Right lobe of liver (tissue), 4 donors: ENCODE data around the gene TGM3.

Experiments
- POLR2A ChIP-seq: fragments of 450-650 bp; IDR thresholded peaks from one replicate; pipeline ENCODE4 v1.6.1; 2017; ENCODE audit warnings: antibody characterized with exemption, mild to moderate bottlenecking
- TF ChIP-seq, protein P1 (sequence below), 4 donors: fragments of 200-600 bp in 3 of 4; fragments of 450-650 bp in 1 of 4; IDR thresholded peaks; one replicate each; pipeline versions ENCODE4 v1.5.1 to v1.8.0; 2016 to 2022; ENCODE audit warnings: antibody characterized with exemption in 4 of 4, mild to moderate bottlenecking in 2 of 4
- donor health status: DM: no; HTN: no; CAD: no.
- donor health status: DM: no; HTN: no; CAD: no.
- donor health status: DM: no; HTN: yes; CAD: no.

DNA sequence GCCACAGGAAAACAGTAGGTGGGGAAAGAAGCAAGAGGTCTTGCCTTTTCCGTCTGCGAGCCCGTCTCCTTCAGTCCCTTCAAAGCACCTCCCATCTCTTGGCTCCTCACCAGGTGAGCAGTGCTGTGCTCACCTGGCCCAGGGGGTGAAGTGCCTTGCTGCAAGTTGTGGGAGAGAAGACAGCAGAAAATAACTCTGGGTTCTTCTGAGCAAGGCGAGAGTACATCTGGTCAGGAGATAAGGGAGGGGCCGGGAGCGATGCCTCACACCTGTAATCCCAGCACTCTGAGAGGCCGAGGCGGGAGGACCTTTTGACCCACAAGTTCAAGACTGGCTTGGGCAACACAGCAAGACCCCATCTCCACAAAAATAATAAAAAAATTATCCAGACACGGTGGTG is 35.6 kb upstream of the TGM3 start:
- TF ChIP-seq, protein P1, sequence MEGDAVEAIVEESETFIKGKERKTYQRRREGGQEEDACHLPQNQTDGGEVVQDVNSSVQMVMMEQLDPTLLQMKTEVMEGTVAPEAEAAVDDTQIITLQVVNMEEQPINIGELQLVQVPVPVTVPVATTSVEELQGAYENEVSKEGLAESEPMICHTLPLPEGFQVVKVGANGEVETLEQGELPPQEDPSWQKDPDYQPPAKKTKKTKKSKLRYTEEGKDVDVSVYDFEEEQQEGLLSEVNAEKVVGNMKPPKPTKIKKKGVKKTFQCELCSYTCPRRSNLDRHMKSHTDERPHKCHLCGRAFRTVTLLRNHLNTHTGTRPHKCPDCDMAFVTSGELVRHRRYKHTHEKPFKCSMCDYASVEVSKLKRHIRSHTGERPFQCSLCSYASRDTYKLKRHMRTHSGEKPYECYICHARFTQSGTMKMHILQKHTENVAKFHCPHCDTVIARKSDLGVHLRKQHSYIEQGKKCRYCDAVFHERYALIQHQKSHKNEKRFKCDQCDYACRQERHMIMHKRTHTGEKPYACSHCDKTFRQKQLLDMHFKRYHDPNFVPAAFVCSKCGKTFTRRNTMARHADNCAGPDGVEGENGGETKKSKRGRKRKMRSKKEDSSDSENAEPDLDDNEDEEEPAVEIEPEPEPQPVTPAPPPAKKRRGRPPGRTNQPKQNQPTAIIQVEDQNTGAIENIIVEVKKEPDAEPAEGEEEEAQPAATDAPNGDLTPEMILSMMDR (IDR thresholded peaks at IDR 0.05): no peak
- TF ChIP-seq POLR2A: no peak
